CD14-positive monocyte (primary cell): Measurements from ENCODE around the gene SLC2A9. TPM values are rescaled to one million over a fixed set of nuclear protein-coding genes. Genes with fewer than 3 reads are reported as not detected.

Source experiments
- DNase-seq, 3 donors: peaks; one replicate each; pipeline ENCODE4 v3.0.0-alpha.2; 2011 to 2022
- H2AFZ ChIP-seq: 2 replicates; pipeline ENCODE4 v1.6.0; 2012; ENCODE audit warnings: mild to moderate bottlenecking, low read depth, low read length, inconsistent platforms; ENCODE audit not compliant: insufficient read depth, poor library complexity, severe bottlenecking
- H3K27ac ChIP-seq, 2 donors: 1 replicate in 1 of 2; 2 replicates in 1 of 2; pipeline ENCODE4 v1.5.1; 2012 to 2013; ENCODE audit warnings: low read length in 2 of 2, control low read depth in 1 of 2, inconsistent platforms in 1 of 2, low read depth in 1 of 2, mild to moderate bottlenecking in 1 of 2
- H3K27me3 ChIP-seq, 2 donors: one replicate each; pipeline versions ENCODE4 v1.6.0 to v1.6.1; 2011 to 2013; ENCODE audit warnings: low read length in 2 of 2; ENCODE audit not compliant: control insufficient read depth in 2 of 2, insufficient read depth in 2 of 2
- H3K36me3 ChIP-seq, 2 donors: replicated peaks in 1 of 2; 1 replicate in 1 of 2; 2 replicates in 1 of 2; pipeline versions ENCODE4 v1.5.1 to v1.6.1; 2012 to 2013; ENCODE audit warnings: low read length in 2 of 2, control low read depth in 1 of 2, inconsistent platforms in 1 of 2, mild to moderate bottlenecking in 1 of 2; ENCODE audit not compliant: insufficient read depth in 2 of 2, control insufficient read depth in 1 of 2
- H3K4me1 ChIP-seq, 2 donors: 1 replicate in 1 of 2; 2 replicates in 1 of 2; pipeline versions ENCODE4 v1.5.1 to v1.6.1; 2012 to 2013; ENCODE audit warnings: low read length in 2 of 2, control low read depth in 1 of 2, inconsistent platforms in 1 of 2, mild to moderate bottlenecking in 1 of 2, moderate library complexity in 1 of 2; ENCODE audit not compliant: insufficient read depth in 2 of 2, control insufficient read depth in 1 of 2
- H3K4me2 ChIP-seq: replicated peaks from 2 replicates; pipeline ENCODE3; 2012; ENCODE audit warnings: low read length, moderate library complexity, mild to moderate bottlenecking; ENCODE audit not compliant: poor library complexity, severe bottlenecking; ENCODE audit errors: extremely low read depth
- H3K4me3 ChIP-seq, 3 experiments: fragments of 200-600 bp in 1 of 3; sonication (generic) in 1 of 3; replicated peaks in 1 of 3; 1 replicate in 2 of 3; 2 replicates in 1 of 3; pipeline ENCODE4 v1.5.1; 2011 to 2013; ENCODE audit warnings: low read length in 3 of 3, mild to moderate bottlenecking in 3 of 3, control low read depth in 2 of 3, low read depth in 2 of 3, inconsistent platforms in 1 of 3, moderate library complexity in 1 of 3
- H3K79me2 ChIP-seq: 2 replicates; pipeline ENCODE4 v1.6.0; 2012; ENCODE audit warnings: mild to moderate bottlenecking, control low read depth, inconsistent platforms, low read length, moderate library complexity; ENCODE audit not compliant: insufficient read depth
- H3K9ac ChIP-seq: 2 replicates; pipeline ENCODE4 v1.6.0; 2017; ENCODE audit warnings: low read length, mild to moderate bottlenecking; ENCODE audit not compliant: insufficient read depth, poor library complexity, severe bottlenecking
- H3K9me3 ChIP-seq, 2 donors: replicated peaks in 1 of 2; 1 replicate in 1 of 2; 2 replicates in 1 of 2; pipeline versions ENCODE4 v1.5.1 to v1.6.1; 2012 to 2013; ENCODE audit warnings: low read length in 2 of 2, control low read depth in 1 of 2; ENCODE audit not compliant: control insufficient read depth in 1 of 2, insufficient read depth in 1 of 2
- H4K20me1 ChIP-seq: 2 replicates; pipeline ENCODE4 v1.6.0; 2012; ENCODE audit warnings: mild to moderate bottlenecking, low read length, control low read depth, moderate library complexity; ENCODE audit not compliant: insufficient read depth
- H3K27ac Mint-ChIP-seq, 7 donors: one replicate each; pipeline ENCODE4 v1.8.0; 2020; ENCODE audit warnings: mild to moderate bottlenecking in 7 of 7, mixed read lengths in 7 of 7, moderate library complexity in 6 of 7, inconsistent platforms in 2 of 7
- H3K27me3 Mint-ChIP-seq, 3 donors: one replicate each; pipeline ENCODE4 v1.8.0; 2021 to 2022; ENCODE audit warnings: low read depth in 3 of 3, mild to moderate bottlenecking in 3 of 3, mixed read lengths in 3 of 3, moderate library complexity in 3 of 3, inconsistent platforms in 1 of 3
- H3K36me3 Mint-ChIP-seq, 2 donors: one replicate each; pipeline ENCODE4 v1.8.0; 2020; ENCODE audit warnings: mixed read lengths in 2 of 2, inconsistent platforms in 1 of 2, mild to moderate bottlenecking in 1 of 2
- H3K4me1 Mint-ChIP-seq: one replicate; pipeline ENCODE4 v1.8.0; 2020; ENCODE audit warnings: mild to moderate bottlenecking, mixed read lengths
- H3K4me3 Mint-ChIP-seq, 2 donors: one replicate each; pipeline ENCODE4 v1.8.0; 2020; ENCODE audit warnings: mild to moderate bottlenecking in 2 of 2, mixed read lengths in 2 of 2, moderate library complexity in 1 of 2
- H3K9me3 Mint-ChIP-seq, 7 donors: one replicate each; pipeline ENCODE4 v1.8.0; 2020 to 2022; ENCODE audit warnings: mixed read lengths in 7 of 7, mild to moderate bottlenecking in 6 of 7, moderate library complexity in 6 of 7, inconsistent platforms in 2 of 7
- CTCF ChIP-seq: fragments of 200-600 bp; IDR thresholded peaks from one replicate; pipeline ENCODE4 v1.8.0; 2022; ENCODE audit warnings: antibody characterized with exemption, mild to moderate bottlenecking
- WGBS: methylation state at CpG from one replicate; pipeline ENCODE4 v1.1.5; 2013; ENCODE audit warnings: missing lambda C conversion rate; ENCODE audit not compliant: insufficient coverage; 5-methylcytosine and 5-hydroxymethylcytosine counted together
- intact Hi-C, 2 donors: fragments of 100-400 bp; cut with micrococcal nuclease; formaldehyde crosslinking; loops; one replicate each; pipeline versions ENCODE4 v1.15.0 to v1.15.1; 2023
- polyA plus RNA-seq, 3 donors: library from polyadenylated mRNA; depleted of rRNA in 1 of 3; unstranded in 2 of 3; stranded (reverse) in 1 of 3; fragments of 300-500 nt in 2 of 3; fragments of >200 nt in 1 of 3; fragmentation: Illumina TruSeq in 2 of 3; gene quantifications; 1 replicate in 2 of 3; 2 replicates in 1 of 3; pipeline ENCODE4 v1.2.3, GENCODE V29; 2012 to 2021

The SLC2A9 gene
- polyA plus RNA-seq, 3 donors = 27.3 to 38.6 (median 34.7) TPM

GRCh38 chr4:9867751-9868425, 153.4 kb downstream of the SLC2A9 start:
- Histone ChIP-seq H3K4me3 (no peak overlapping the region), H3K27ac (no peak overlapping the region), H3K4me2 (no peak overlapping the region), H3K9me3 (no peaks in the 10 kb centered on the region), H3K27me3 (no peaks in the 10 kb centered on the region), H3K36me3 (peaks cover 29 to 90% of the 10 kb centered on the region in 2 donors), H2AFZ (no peak overlapping the region), H4K20me1 (no peaks in the 10 kb centered on the region), H3K4me1 (no peaks in the 10 kb centered on the region), H3K79me2 (no peaks in the 10 kb centered on the region), H3K9ac (no peak overlapping the region)
- intact Hi-C loops = no loop called here
- WGBS = 95% methylated on average over 10 of the region's 11 CpGs
- no peak for TF ChIP-seq CTCF
- no peak overlapping the region for H3K4me3 Mint-ChIP-seq
- no peaks in the 10 kb centered on the region for H3K4me1 Mint-ChIP-seq
- H3K27ac Mint-ChIP-seq = peak overlapping the region in 1 of 7 donors; percentile 27
- no peaks in the 10 kb centered on the region for H3K27me3 Mint-ChIP-seq
- peaks cover 55 to 72% of the 10 kb centered on the region in 2 donors for H3K36me3 Mint-ChIP-seq
- peaks cover 0 to 3% (median 0%) of the 10 kb centered on the region in 7 donors for H3K9me3 Mint-ChIP-seq
- no peak for DNase-seq

- intact Hi-C loops = no loop called here
- Histone ChIP-seq H3K27me3 (no peaks in the 10 kb centered on the region), H3K9me3 (no peaks in the 10 kb centered on the region), H3K4me1 (no peaks in the 10 kb centered on the region), H3K79me2 (no peaks in the 10 kb centered on the region), H3K9ac (no peak overlapping the region), H3K4me3 (no peak overlapping the region), H3K27ac (no peak overlapping the region), H2AFZ (no peak overlapping the region), H3K4me2 (no peak overlapping the region), H3K36me3 (peaks cover 24 to 90% of the 10 kb centered on the region in 2 donors), H4K20me1 (no peaks in the 10 kb centered on the region)
- Mint-ChIP-seq H3K4me3 (no peak overlapping the region), H3K27me3 (no peaks in the 10 kb centered on the region), H3K9me3 (peaks cover 0 to 3% (median 0%) of the 10 kb centered on the region in 7 donors), H3K4me1 (no peaks in the 10 kb centered on the region), H3K27ac (no peak overlapping the region), H3K36me3 (peaks cover 54 to 70% of the 10 kb centered on the region in 2 donors)
- no peak for TF ChIP-seq CTCF
- DNase-seq = no peak
- WGBS = 97% methylated on average over 3 of the region's 5 CpGs
Observed at GRCh38 chr4:9866931-9867330, 154.4 kb downstream of the SLC2A9 start.
